SJSA1 (cell line): ENCODE measurements around the gene CADPS. TPM values are rescaled to one million over a fixed set of nuclear protein-coding genes. Genes with fewer than 3 reads are reported as not detected.
A peak's percentile ranks its signal among the peaks of the same experiment; 100 is the strongest.

Experiments used
- DNase-seq, 2 experiments: peaks; one replicate each; pipeline ENCODE4 v3.0.0-alpha.2; 2015 to 2020; ENCODE audit warnings: low spot score in 2 of 2, low read depth in 1 of 2
- H3K27ac ChIP-seq: fragments of 250-450 bp; sonication (Bioruptor Pico); 2 replicates; pipeline ENCODE4 v1.5.1; 2020; ENCODE audit warnings: mild to moderate bottlenecking, moderate library complexity
- H3K27me3 ChIP-seq: fragments of 250-450 bp; sonication (Bioruptor Pico); replicated peaks from 2 replicates; pipeline ENCODE4 v1.5.1; 2020; ENCODE audit warnings: mild to moderate bottlenecking, moderate library complexity
- H3K36me3 ChIP-seq: fragments of 250-450 bp; sonication (Bioruptor Pico); 2 replicates; pipeline ENCODE4 v1.5.1; 2020; ENCODE audit warnings: mild to moderate bottlenecking
- H3K4me1 ChIP-seq: fragments of 250-450 bp; sonication (Bioruptor Pico); replicated peaks from 2 replicates; pipeline ENCODE4 v1.6.1; 2021; ENCODE audit warnings: mild to moderate bottlenecking
- H3K4me3 ChIP-seq: fragments of 250-450 bp; sonication (Bioruptor Pico); 2 replicates; pipeline ENCODE4 v1.5.1; 2020; ENCODE audit warnings: mild to moderate bottlenecking
- H3K9me3 ChIP-seq: fragments of 250-450 bp; sonication (Bioruptor Pico); replicated peaks from 2 replicates; pipeline ENCODE4 v1.5.1; 2020; ENCODE audit warnings: mild to moderate bottlenecking
- total RNA-seq: library from RNA; depleted of rRNA; stranded (reverse); fragments of >200 nt; shearing (Covaris generic); gene quantifications from 2 replicates; pipeline ENCODE4 v1.2.3, GENCODE V29; 2014

CADPS gene
- total RNA-seq, 1 experiment from 2014 or later = not detected

- Histone ChIP-seq H3K36me3 (no peaks in the 10 kb centered on the region), H3K4me3 (no peak overlapping the region), H3K27me3 (no peaks in the 10 kb centered on the region), H3K9me3 (no peaks in the 10 kb centered on the region), H3K27ac (no peak overlapping the region), H3K4me1 (no peaks in the 10 kb centered on the region)
- no peak for DNase-seq
These were observed 206.1 kb downstream of the CADPS start for GRCh38 chr3:62669161-62669560.

- DNase-seq = no peak
- H3K36me3 ChIP-seq = no peaks in the 10 kb centered on the region
- no peak overlapping the region for H3K4me3 ChIP-seq
- no peaks in the 10 kb centered on the region for H3K27me3 ChIP-seq
- no peaks in the 10 kb centered on the region for H3K9me3 ChIP-seq
- H3K27ac ChIP-seq = no peak overlapping the region
- H3K4me1 ChIP-seq = no peaks in the 10 kb centered on the region
These were observed 207.5 kb downstream of the CADPS start for GRCh38 chr3:62667714-62668113.

GRCh38 chr3:62665627-62666437 lies 209.4 kb downstream of the CADPS start:
- DNase-seq = peak; percentile 33 to 49
- H3K9me3 ChIP-seq = no peaks in the 10 kb centered on the region
- no peaks in the 10 kb centered on the region for H3K36me3 ChIP-seq
- H3K27me3 ChIP-seq = no peaks in the 10 kb centered on the region
- no peak overlapping the region for H3K4me3 ChIP-seq
- H3K27ac ChIP-seq = no peak overlapping the region
- no peaks in the 10 kb centered on the region for H3K4me1 ChIP-seq

GRCh38 chr3:62662677-62663076 lies 212.5 kb downstream of the CADPS start:
- Histone ChIP-seq H3K36me3 (no peaks in the 10 kb centered on the region), H3K27me3 (no peaks in the 10 kb centered on the region), H3K27ac (no peak overlapping the region), H3K4me1 (no peaks in the 10 kb centered on the region), H3K4me3 (no peak overlapping the region), H3K9me3 (no peaks in the 10 kb centered on the region)
- no peak for DNase-seq

GRCh38 chr3:62659660-62660059 lies 215.6 kb downstream of the CADPS start:
- Histone ChIP-seq H3K9me3 (no peaks in the 10 kb centered on the region), H3K27ac (no peak overlapping the region), H3K27me3 (no peaks in the 10 kb centered on the region), H3K36me3 (no peaks in the 10 kb centered on the region), H3K4me1 (no peaks in the 10 kb centered on the region), H3K4me3 (no peak overlapping the region)
- DNase-seq = no peak

GRCh38 chr3:62655691-62656063 lies 219.5 kb downstream of the CADPS start:
- no peak overlapping the region for H3K4me3 ChIP-seq
- no peaks in the 10 kb centered on the region for H3K36me3 ChIP-seq
- no peak for DNase-seq
- no peaks in the 10 kb centered on the region for H3K4me1 ChIP-seq
- H3K9me3 ChIP-seq = no peaks in the 10 kb centered on the region
- no peaks in the 10 kb centered on the region for H3K27me3 ChIP-seq
- H3K27ac ChIP-seq = no peak overlapping the region

GRCh38 chr3:62655056-62655690 lies 220.0 kb downstream of the CADPS start:
- H3K27me3 ChIP-seq = no peaks in the 10 kb centered on the region
- H3K4me1 ChIP-seq = no peaks in the 10 kb centered on the region
- H3K36me3 ChIP-seq = no peaks in the 10 kb centered on the region
- no peak overlapping the region for H3K4me3 ChIP-seq
- no peak for DNase-seq
- no peaks in the 10 kb centered on the region for H3K9me3 ChIP-seq
- no peak overlapping the region for H3K27ac ChIP-seq

- H3K9me3 ChIP-seq = no peaks in the 10 kb centered on the region
- H3K27ac ChIP-seq = no peak overlapping the region
- H3K4me3 ChIP-seq = no peak overlapping the region
- DNase-seq = no peak
- H3K4me1 ChIP-seq = no peaks in the 10 kb centered on the region
- no peaks in the 10 kb centered on the region for H3K27me3 ChIP-seq
- no peaks in the 10 kb centered on the region for H3K36me3 ChIP-seq
These were observed 221.4 kb downstream of the CADPS start for GRCh38 chr3:62653796-62654195.

- no peak for DNase-seq
- H3K36me3 ChIP-seq = no peaks in the 10 kb centered on the region
- H3K27me3 ChIP-seq = no peaks in the 10 kb centered on the region
- no peak overlapping the region for H3K4me3 ChIP-seq
- H3K4me1 ChIP-seq = no peaks in the 10 kb centered on the region
- no peak overlapping the region for H3K27ac ChIP-seq
- no peaks in the 10 kb centered on the region for H3K9me3 ChIP-seq
These were observed 227.5 kb downstream of the CADPS start for GRCh38 chr3:62647711-62648110.

- no peaks in the 10 kb centered on the region for H3K27me3 ChIP-seq
- H3K9me3 ChIP-seq = no peaks in the 10 kb centered on the region
- no peak overlapping the region for H3K4me3 ChIP-seq
- H3K36me3 ChIP-seq = no peaks in the 10 kb centered on the region
- H3K27ac ChIP-seq = no peak overlapping the region
- no peak for DNase-seq
- no peaks in the 10 kb centered on the region for H3K4me1 ChIP-seq
These were observed 230.7 kb downstream of the CADPS start for GRCh38 chr3:62644493-62644892.

GRCh38 chr3:62638316-62638715 lies 236.9 kb downstream of the CADPS start:
- H3K4me1 ChIP-seq = no peaks in the 10 kb centered on the region
- no peaks in the 10 kb centered on the region for H3K27me3 ChIP-seq
- H3K27ac ChIP-seq = no peak overlapping the region
- no peaks in the 10 kb centered on the region for H3K9me3 ChIP-seq
- no peak overlapping the region for H3K4me3 ChIP-seq
- H3K36me3 ChIP-seq = no peaks in the 10 kb centered on the region
- no peak for DNase-seq

- Histone ChIP-seq H3K27ac (no peak overlapping the region), H3K4me1 (no peaks in the 10 kb centered on the region), H3K9me3 (no peaks in the 10 kb centered on the region; the same call in 1 of the 2 replicates), H3K27me3 (peaks cover 16% of the 10 kb centered on the region), H3K4me3 (no peak overlapping the region), H3K36me3 (no peaks in the 10 kb centered on the region)
- DNase-seq = no peak
These were observed 238.9 kb downstream of the CADPS start for GRCh38 chr3:62636235-62636826.

GRCh38 chr3:62632510-62633294 lies 242.5 kb downstream of the CADPS start:
- Histone ChIP-seq H3K27me3 (peaks cover 20% of the 10 kb centered on the region), H3K4me3 (no peak overlapping the region), H3K36me3 (no peaks in the 10 kb centered on the region), H3K9me3 (no peaks in the 10 kb centered on the region; the same call in 1 of the 2 replicates), H3K4me1 (no peaks in the 10 kb centered on the region), H3K27ac (no peak overlapping the region)
- no peak for DNase-seq
